ENCODE data around the gene EML6.
"Not testable (repeated sequence)": the region's sequence is repeated elsewhere in the genome, so short reads cannot be mapped to it uniquely, and the experiment has no call there.

Gene EML6

DNA sequence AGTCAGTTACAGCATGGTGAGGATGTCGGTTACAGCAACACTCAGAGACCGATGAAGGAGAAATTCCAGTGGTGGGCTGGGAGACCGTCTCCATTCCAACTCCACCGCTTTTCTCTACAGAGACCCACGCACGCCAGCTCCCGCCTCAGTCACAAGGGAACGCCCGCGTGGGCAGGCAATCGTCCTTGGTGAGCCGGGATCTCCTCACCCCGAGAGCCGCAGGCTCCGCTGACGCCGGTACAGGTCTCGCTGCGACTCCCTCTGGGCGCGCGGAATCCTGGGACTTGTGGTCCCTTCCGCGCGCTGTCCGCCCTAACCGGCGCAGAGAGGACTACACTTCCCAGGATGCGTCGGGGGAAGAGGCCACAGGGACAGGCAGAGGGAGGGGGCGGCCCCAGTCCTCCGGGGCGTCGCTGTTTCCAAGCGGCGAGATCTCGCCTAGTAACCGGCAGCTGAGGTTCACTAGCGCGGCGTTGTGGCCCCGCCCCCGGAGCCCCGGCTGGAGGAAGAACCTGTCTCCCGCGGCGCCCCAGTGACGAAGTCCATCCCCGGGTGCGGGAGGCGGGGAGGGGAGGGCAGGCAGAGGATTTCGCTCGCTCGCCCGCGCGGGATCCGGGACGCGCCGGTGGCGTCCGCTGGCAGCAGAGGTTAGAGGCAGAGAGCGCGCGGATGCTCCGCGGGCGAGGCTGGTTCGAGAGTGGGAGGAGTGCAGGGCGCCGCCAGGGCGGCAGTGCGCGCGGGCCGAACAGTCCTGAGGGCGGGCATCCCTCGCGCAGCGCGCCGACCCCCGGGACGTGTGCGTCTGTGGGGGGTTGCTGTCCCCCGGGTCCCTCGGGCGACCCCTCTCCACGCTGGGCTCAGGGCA is at the start of gene EML6:
TSS of gene EML6 (plus strand) at position 532 of the 865 bp plus-strand sequence. CDS start 1,400 bp downstream, outside the sequence.
- peak; percentile 99 for DNase-seq

GRCh38 chr2:54675281-54675680 is 48.2 kb upstream of the EML6 start:
- no peak for DNase-seq

DNA sequence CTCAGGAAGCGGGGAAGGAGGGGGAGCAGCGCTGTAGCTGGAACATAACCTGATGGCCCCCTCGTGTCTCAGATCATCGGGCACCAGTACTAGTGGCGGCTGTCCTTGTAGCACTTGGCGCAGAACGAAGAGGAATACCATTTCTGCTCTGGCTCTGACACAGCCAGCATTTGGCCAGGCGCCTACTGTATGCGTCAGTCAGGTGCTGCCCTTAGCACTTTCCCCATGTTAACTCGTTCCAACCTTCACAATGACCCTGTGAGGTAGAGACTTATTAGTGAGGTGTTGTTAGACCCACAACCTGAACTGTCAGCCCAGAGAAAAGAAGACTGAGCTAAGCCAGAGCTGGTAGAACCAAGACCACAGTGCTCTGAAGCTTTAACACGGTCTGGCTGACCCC is 47.7 kb upstream of the EML6 start:
- DNase-seq: no peak

DNA sequence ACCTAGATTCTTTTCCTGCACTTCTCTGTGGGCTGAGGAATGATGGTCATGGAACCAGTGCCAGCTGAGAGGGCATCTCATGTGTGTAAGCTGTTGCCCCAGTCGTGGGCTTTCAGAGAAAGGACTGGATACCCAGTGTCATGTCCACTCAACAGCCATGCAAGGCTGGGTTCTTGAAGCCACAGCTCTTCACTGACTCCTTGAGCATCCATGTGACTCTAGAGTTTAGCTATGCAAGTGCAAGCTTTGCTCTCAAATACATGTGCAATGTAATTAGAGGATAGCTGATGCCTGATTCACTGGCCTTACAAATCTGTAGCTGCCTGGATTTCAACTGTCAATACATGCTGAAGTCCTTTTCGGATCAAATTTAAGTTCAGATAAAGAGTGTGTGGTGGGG is 46.8 kb upstream of the EML6 start:
- no peak for DNase-seq

GRCh38 chr2:54677476-54678265 is 45.8 kb upstream of the EML6 start:
- no peak for DNase-seq

- DNase-seq: no peak
Measured at GRCh38 chr2:54678719-54679118, 44.7 kb upstream of the EML6 start.

DNA sequence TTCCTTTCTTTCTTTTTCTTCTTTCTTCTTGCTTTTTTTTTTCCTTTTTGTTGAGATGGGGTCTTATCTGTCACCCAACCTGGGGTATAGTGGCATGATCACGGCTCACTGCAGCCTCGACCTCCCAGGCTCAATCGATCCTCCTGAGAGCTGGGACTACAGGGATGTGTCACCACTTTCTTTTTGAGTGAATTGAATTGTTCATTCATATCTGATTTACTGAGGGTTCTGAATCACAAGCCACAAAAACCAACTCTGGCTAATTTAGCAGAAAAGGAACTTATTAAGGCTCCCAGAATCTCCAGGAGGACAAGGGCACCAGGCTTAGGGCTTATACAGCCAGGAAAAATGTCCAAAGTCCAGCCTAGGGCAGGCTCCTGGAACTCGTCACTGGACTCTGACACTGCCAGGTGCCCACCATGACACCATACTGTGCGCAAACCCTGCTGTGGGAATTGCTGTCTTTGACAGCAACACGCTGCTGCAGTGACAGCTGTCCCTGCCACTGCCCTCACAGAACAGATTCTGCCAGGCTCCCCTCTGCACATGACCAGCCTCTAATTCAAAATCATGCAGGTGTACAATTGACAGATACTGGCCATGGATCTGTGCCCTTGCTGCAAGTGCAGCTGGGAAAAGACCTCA is 42.9 kb upstream of the EML6 start:
- no peak for DNase-seq

DNA sequence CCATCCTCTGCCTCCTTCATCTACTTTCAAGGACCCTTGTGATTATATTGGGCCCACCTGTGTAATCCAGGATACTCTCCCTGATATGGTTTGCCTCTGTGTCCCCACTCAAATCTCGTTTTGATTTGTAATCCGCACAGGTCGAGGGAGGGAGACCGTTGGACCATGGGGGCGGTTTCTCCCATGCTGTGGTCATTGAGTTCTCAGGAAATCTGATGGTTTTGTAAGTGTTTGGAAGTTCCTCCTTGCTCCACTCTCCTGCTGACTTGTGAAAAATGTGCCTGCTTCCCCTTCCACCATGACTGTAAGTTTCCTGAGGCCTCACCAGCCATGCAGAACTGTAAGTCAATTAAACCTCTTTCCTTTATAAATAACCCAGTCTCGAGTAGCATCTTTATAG is 42.0 kb upstream of the EML6 start:
- no peak for DNase-seq

- DNase-seq: no peak
Measured at GRCh38 chr2:54683596-54683995, 39.9 kb upstream of the EML6 start.

GRCh38 chr2:54685263-54685775 is 38.1 kb upstream of the EML6 start:
- DNase-seq: no peak

DNA sequence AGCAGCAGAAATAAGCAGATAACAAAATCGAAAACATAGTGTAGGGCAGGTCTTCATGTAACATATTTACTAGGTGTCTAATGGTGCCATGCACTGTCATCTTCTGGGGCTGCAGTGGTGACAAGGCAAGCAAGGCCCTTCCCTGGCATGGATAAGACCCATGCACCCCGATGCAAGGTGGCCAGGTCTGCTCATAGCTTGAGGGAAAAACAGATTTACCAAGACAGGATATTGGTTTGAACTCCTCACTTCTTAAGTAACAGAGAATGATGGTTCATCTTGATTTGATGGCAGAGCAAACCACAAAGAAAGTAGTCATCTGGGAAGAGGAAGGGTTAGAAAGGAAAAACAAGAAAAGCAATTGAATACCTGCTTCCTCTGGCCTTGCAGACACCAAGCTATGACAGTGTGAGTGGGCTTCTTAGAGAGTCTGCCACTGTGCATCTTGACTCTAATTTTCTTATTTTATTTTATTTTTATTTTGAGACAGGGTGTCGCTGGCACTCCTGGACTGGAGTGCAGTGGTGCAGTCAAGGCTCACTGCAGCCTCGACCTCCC is 35.8 kb upstream of the EML6 start:
- DNase-seq: no peak

DNA sequence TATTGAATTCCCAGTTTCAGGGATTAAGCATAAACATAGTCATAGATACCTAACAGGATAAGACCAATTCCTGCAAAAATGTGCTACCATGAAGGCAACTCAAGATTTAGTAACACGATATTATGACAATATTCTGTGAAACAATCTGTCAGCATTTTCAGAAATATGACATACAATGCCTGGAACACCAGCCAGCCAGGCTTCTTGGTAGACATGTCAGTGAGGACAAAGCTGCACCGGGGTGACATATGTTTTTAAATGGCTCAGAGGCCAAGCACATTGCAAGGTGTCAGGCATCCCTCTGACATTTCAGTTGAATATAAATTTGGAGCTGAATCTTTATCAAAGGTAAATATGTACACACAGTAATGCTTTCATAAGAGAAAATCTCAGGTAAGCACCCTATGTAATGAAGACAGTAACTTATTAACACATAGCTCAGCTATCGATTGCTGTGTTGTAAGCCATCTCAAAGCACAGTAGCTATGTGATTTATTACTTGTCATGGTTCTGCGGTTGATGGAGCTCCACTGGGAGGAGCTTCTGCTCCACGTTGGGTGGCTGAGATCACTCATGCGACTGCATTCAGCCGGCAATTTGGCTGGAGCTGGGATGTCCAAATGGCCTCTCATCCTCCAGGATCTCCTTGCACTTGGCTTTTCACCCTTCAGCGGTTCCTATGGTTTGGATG is 31.9 kb upstream of the EML6 start:
- peak; percentile 54 for DNase-seq

DNA sequence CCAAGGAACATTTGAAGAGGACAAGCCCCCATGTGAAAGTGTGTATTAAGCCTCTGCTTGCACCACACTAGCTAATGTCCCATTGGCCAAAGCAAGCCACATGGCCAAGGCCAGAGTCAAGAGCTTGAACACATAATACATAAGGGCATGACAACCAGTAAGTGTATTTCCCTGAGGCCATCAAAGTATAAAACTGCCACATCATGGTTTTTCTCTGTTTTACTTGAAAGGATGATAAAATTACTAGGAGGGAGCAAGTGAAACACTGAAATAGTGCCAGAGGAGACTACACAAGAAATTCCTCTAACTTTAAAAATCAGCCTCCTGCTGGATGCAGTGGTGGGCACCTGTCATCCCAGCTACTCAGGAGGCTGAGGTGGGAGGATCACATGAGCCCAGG is 30.9 kb upstream of the EML6 start:
- DNase-seq: no peak

DNA sequence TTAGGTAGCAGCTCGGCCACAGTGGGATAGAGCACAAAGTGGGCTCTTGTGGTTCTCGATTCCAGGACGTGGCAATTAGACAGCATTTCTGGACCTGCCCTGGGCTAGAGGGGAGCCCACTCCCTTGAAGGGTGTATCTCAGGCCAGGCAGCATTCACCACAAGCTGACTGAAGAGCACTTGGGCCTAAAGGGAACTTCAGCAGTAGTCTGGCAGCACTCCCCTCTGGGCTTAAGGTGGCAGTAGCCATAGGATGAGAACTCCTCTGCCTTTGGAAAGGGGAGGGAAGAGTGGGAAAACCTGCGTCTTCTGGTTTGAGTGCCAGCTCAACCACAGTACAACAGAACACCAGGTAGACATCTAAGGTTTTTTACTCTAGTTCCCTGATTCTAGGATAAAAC is 28.1 kb upstream of the EML6 start:
- no peak for DNase-seq

- no peak for DNase-seq
Measured at GRCh38 chr2:54697934-54698333, 25.5 kb upstream of the EML6 start.

- not testable (repeated sequence) for DNase-seq
Measured at GRCh38 chr2:54698926-54699325, 24.5 kb upstream of the EML6 start.

DNA sequence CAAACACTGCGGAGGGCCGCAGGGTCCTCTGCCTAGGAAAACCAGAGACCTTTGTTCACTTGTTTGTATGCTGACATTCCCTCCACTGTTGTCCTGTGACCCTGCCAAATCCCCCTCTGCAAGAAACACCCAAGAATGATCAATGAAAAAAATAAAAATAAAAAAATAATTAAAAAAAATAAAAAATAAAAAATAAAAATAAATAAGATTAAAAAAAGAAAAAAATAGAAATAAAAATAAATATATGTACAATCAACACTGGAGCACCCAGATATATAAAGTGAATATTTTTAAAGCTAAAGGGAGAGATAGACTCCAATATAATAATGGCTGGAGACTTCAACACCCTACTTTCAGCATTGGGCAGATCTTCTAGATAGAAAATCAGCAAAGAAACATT is 23.8 kb upstream of the EML6 start:
- DNase-seq: no peak

GRCh38 chr2:54701029-54701428 is 22.4 kb upstream of the EML6 start:
- DNase-seq: no peak

GRCh38 chr2:54704238-54704637 is 19.2 kb upstream of the EML6 start:
- DNase-seq: no peak

DNA sequence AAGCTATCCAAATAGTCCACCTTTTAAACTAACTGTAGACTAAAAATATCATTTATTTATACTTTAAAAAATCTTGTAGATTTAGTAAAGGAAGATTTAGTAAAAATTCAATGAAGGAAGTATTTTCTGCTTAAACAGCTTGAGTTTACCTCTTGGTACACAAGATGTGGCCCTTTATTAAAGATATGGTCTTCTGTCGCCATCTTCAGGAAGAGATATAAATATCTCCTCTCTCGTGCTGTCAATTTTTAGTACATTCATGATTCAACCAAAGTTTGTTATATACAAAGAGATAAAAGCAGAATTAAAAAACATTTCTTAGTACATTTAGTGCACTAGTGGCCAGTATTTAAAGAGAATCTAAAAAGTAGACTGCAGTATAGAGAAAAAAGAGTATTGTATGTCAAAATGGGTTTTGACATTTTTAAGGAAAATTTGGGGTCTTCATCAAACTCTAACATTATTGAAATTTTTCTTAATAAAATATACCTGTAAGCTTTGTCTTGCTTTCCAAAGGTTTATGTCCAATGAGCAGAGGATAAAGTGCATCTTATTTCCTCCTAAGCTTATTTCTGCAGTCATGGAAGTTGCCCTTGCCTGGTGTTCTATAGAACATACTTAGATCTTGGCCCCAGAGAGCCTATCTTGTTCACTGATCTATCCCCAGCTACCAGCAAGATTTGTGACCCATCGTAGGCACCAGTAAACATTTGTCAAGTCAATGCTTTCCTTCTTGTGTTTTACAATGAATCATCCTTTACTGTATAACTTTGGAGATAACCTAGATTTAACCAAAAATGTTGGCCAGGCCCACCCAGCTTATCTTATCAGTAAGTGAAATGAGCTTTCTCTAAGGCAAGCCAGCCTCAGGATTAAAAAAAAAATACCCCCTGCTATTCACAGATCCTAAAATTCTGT is 18.5 kb upstream of the EML6 start:
- peak; percentile 64 for DNase-seq

DNA sequence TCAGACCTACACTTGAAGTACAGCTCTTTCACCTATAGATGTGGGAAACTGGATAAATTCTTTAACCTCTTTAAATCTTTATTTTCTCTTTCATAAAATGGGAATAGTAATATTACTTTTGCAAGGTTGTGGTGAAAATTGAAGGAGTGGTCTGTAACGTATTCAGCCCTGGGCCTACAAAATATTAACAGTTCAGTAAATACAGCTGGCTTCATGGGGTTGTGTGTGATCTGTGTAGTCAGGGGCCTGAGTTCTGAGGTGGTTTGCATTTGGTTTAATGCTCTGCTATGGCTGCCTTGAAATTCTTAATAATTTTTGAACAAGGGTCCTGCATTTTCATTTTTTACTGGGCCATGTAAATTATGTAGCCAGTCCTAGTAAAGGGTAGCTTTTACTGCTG is 16.8 kb upstream of the EML6 start:
- no peak for DNase-seq
